GM23248 (cell line): ENCODE data around the gene EGFR. TPM values are rescaled to one million over a fixed set of nuclear protein-coding genes. Genes with fewer than 3 reads are reported as not detected.

Source experiments
- DNase-seq: peaks from one replicate; pipeline ENCODE4 v3.0.0-alpha.2; 2015
- H2AFZ ChIP-seq: fragments of 200-600 bp; sonication (generic); 2 replicates; pipeline ENCODE4 v1.6.1; 2016; ENCODE audit warnings: antibody characterized with exemption
- H3F3A ChIP-seq: fragments of 200-600 bp; sonication (generic); 2 replicates; pipeline ENCODE4 v1.6.1; 2016; ENCODE audit warnings: mild to moderate bottlenecking, antibody characterized with exemption, mixed run types; ENCODE audit not compliant: insufficient read depth
- H3K27ac ChIP-seq: fragments of 200-600 bp; sonication (generic); 2 replicates; pipeline ENCODE4 v1.5.1; 2016; ENCODE audit warnings: mild to moderate bottlenecking
- H3K27me3 ChIP-seq: fragments of 200-600 bp; sonication (generic); replicated peaks from 2 replicates; pipeline ENCODE4 v1.6.1; 2016; ENCODE audit warnings: mild to moderate bottlenecking; ENCODE audit not compliant: insufficient read depth
- H3K36me3 ChIP-seq: fragments of 200-600 bp; sonication (generic); 2 replicates; pipeline ENCODE4 v1.6.1; 2016; ENCODE audit warnings: low read depth, mild to moderate bottlenecking
- H3K4me1 ChIP-seq: fragments of 200-600 bp; sonication (generic); 2 replicates; pipeline ENCODE4 v1.6.1; 2016; ENCODE audit warnings: mild to moderate bottlenecking; ENCODE audit not compliant: insufficient read depth
- H3K4me2 ChIP-seq: fragments of 200-600 bp; sonication (generic); one replicate; pipeline ENCODE4 v1.6.1; 2016; ENCODE audit warnings: mild to moderate bottlenecking; ENCODE audit not compliant: unreplicated experiment
- H3K4me3 ChIP-seq: fragments of 200-600 bp; sonication (generic); 2 replicates; pipeline ENCODE4 v1.5.1; 2016; ENCODE audit warnings: mild to moderate bottlenecking
- H3K79me2 ChIP-seq: fragments of 200-600 bp; sonication (generic); 2 replicates; pipeline ENCODE4 v1.6.1; 2016; ENCODE audit warnings: mild to moderate bottlenecking; ENCODE audit not compliant: insufficient read depth
- H3K9ac ChIP-seq: fragments of 200-600 bp; sonication (generic); 2 replicates; pipeline ENCODE4 v1.6.1; 2016; ENCODE audit warnings: mild to moderate bottlenecking
- H3K9me2 ChIP-seq: fragments of 200-600 bp; sonication (generic); 2 replicates; pipeline ENCODE4 v1.6.1; 2016; ENCODE audit warnings: mixed run types, mild to moderate bottlenecking, moderate library complexity; ENCODE audit not compliant: insufficient read depth
- H3K9me3 ChIP-seq: fragments of 200-600 bp; sonication (generic); one replicate; pipeline ENCODE4 v1.6.1; 2017; ENCODE audit warnings: low read depth
- H4K20me1 ChIP-seq: fragments of 200-600 bp; sonication (generic); 2 replicates; pipeline ENCODE4 v1.6.0; 2016; ENCODE audit not compliant: insufficient read depth
- EZH2 ChIP-seq: fragments of 200-600 bp; sonication (generic); IDR thresholded peaks from 2 replicates; pipeline ENCODE4 v1.6.1; 2018; ENCODE audit warnings: antibody characterized with exemption, mild to moderate bottlenecking; ENCODE audit not compliant: insufficient read depth, poor library complexity, severe bottlenecking
- EZH2phosphoT487 ChIP-seq: fragments of 200-600 bp; sonication (generic); IDR thresholded peaks from 2 replicates; pipeline ENCODE4 v1.6.1; 2018; ENCODE audit warnings: antibody characterized with exemption, moderate library complexity, mild to moderate bottlenecking, low read depth; ENCODE audit not compliant: insufficient read depth
- WGBS, 2 experiments: methylation state at CpG; one replicate each; pipeline ENCODE4 v1.1.6; 2015 to 2017; ENCODE audit warnings: low lambda C conversion rate in 2 of 2, low coverage in 1 of 2; ENCODE audit errors: missing lambda C conversion rate in 2 of 2; 5-methylcytosine and 5-hydroxymethylcytosine counted together
- in situ Hi-C: fragments of 300-500 bp; cut with MboI; formaldehyde crosslinking; loops from 2 replicates; pipeline ENCODE4 v1.15.0; 2020
- polyA plus RNA-seq: library from polyadenylated mRNA; unstranded; fragments of >200 nt; fragmentation: Nextera tagmentation; extraction: Ambion mirVana; gene quantifications from 2 replicates; pipeline ENCODE4 v1.2.1, GENCODE V29; 2016
- total RNA-seq: library from RNA; depleted of rRNA; stranded (reverse); fragments of >200 nt; shearing (Covaris generic); gene quantifications from 2 replicates; pipeline ENCODE4 v1.2.3, GENCODE V29; 2014

Gene EGFR
- total and polyA plus RNA-seq, 2 experiments from 2014 or later = 48.7 to 53.5 TPM

DNA sequence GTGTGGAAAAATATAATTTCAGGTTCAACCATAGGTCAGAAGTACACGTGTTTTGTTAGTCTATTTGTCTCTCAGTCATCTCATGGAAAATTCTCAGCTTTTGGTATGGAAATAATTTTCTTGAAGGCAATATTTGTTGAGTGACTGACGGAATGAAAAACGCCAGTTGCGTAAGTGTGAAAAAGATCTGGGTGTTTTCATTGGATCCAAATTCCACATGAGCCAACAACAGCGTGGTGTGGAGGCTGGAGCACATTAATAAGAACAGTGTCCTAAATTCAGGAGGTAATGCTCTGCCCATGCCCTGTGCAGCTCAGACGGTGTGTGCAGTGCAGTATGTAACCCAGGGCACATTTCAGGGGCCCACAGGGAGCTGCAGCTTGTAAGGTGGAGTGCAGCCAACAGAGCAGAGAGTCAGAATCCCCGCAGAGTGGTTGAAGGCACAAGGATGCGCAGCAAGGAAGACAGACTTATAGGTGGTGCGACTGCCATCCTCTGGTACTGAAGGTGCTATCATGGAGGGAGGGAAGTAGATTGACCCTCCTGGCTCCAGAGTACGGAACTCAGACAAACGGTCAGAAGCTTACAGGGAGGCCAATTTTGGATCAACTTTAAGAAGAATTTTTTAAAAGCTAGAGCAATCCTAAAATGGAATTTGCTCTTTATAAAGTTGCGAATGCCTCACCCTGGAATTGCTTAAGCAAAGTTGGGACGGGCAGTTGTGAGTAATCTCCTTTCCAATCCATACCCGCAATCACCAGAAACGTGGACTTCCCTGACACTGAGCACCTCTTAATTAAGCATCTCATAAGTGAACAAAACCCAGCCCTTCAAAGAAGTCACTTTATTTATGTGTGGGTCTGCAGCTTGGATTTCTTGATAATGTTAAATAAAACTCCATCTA is 38.0 kb downstream of the EGFR start:
- peaks cover 74% of the 10 kb centered on the region for H3K4me1 ChIP-seq
- peak overlapping the region; percentile 86 for H3K9ac ChIP-seq
- DNase-seq = peak; percentile 88
- TF ChIP-seq EZH2phosphoT487 (no peak), EZH2 (no peak)
- H3K27ac ChIP-seq = peak overlapping the region; percentile 99
- peaks cover 84% of the 10 kb centered on the region for H3K79me2 ChIP-seq
- peak overlapping the region; percentile 77 for H3K4me2 ChIP-seq
- H3K4me3 ChIP-seq = peak overlapping the region; percentile 59
- H2AFZ ChIP-seq = no peak overlapping the region
- no peaks in the 10 kb centered on the region for H3K9me3 ChIP-seq
- no peaks in the 10 kb centered on the region for H3K9me2 ChIP-seq
- 13 to 14% methylated on average over 15 of the region's 15 CpGs for WGBS, 2 experiments
- H4K20me1 ChIP-seq = no peaks in the 10 kb centered on the region
- H3K36me3 ChIP-seq = no peaks in the 10 kb centered on the region
- peaks cover 78% of the 10 kb centered on the region for H3F3A ChIP-seq
- no peaks in the 10 kb centered on the region for H3K27me3 ChIP-seq
- in situ Hi-C loops = no loop called here

- 96 to 97% methylated on average over 10 of the region's 10 CpGs for WGBS, 2 experiments
- in situ Hi-C loops = no loop called here
- no peaks in the 10 kb centered on the region for H3K27me3 ChIP-seq
- no peak overlapping the region for H3K9ac ChIP-seq
- H2AFZ ChIP-seq = no peak overlapping the region
- H3K79me2 ChIP-seq = peaks cover 84% of the 10 kb centered on the region
- peaks cover 74% of the 10 kb centered on the region for H3K4me1 ChIP-seq
- no peaks in the 10 kb centered on the region for H3K36me3 ChIP-seq
- no peaks in the 10 kb centered on the region for H3K9me3 ChIP-seq
- no peak overlapping the region for H3K27ac ChIP-seq
- H3K4me3 ChIP-seq = no peak overlapping the region
- H3K9me2 ChIP-seq = no peaks in the 10 kb centered on the region
- TF ChIP-seq EZH2phosphoT487 (no peak), EZH2 (no peak)
- H4K20me1 ChIP-seq = no peaks in the 10 kb centered on the region
- peaks cover 78% of the 10 kb centered on the region for H3F3A ChIP-seq
- no peak overlapping the region for H3K4me2 ChIP-seq
- no peak for DNase-seq
These were observed 39.5 kb downstream of the EGFR start for GRCh38 chr7:55058314-55058713.

DNA sequence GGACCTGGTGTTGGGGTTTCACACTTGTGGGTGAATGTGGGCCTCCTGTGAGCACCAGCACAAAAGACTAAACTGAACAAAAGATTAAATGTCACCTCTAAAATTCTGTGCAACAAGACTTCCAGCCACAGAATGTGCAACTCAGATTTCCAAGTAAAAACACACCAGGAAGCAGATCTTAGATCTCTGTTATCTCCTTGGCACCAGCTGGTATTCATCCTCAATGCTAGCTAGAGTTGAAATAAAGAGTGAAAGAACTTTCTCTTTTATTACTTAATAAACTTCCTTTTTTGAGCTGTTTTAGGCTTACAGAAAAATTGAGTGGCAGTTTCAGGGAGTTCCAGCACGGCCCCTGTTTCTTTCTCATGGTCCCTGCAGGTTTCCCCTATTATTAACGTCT is 40.2 kb downstream of the EGFR start:
- H3K4me3 ChIP-seq = no peak overlapping the region
- H2AFZ ChIP-seq = no peak overlapping the region
- H3K4me1 ChIP-seq = peaks cover 76% of the 10 kb centered on the region
- no peaks in the 10 kb centered on the region for H4K20me1 ChIP-seq
- no peak for TF ChIP-seq EZH2
- no peak for TF ChIP-seq EZH2phosphoT487
- no peak overlapping the region for H3K4me2 ChIP-seq
- in situ Hi-C loops = no loop called here
- no peaks in the 10 kb centered on the region for H3K9me2 ChIP-seq
- H3K36me3 ChIP-seq = no peaks in the 10 kb centered on the region
- 94 to 98% methylated on average over 2 of the region's 2 CpGs for WGBS, 2 experiments
- no peak for DNase-seq
- no peak overlapping the region for H3K9ac ChIP-seq
- H3F3A ChIP-seq = peaks cover 82% of the 10 kb centered on the region
- H3K9me3 ChIP-seq = no peaks in the 10 kb centered on the region
- no peak overlapping the region for H3K27ac ChIP-seq
- no peaks in the 10 kb centered on the region for H3K27me3 ChIP-seq
- H3K79me2 ChIP-seq = peaks cover 84% of the 10 kb centered on the region

- DNase-seq = no peak
- Histone ChIP-seq H3K9ac (no peak overlapping the region), H3K4me2 (no peak overlapping the region), H3K4me1 (peaks cover 75% of the 10 kb centered on the region), H3K9me3 (no peaks in the 10 kb centered on the region), H3K79me2 (peaks cover 78% of the 10 kb centered on the region), H3F3A (peaks cover 89% of the 10 kb centered on the region), H4K20me1 (no peaks in the 10 kb centered on the region), H3K27me3 (no peaks in the 10 kb centered on the region), H3K9me2 (no peaks in the 10 kb centered on the region), H3K4me3 (no peak overlapping the region), H2AFZ (no peak overlapping the region), H3K36me3 (no peaks in the 10 kb centered on the region), H3K27ac (peak overlapping the region; percentile 85)
- in situ Hi-C loops = no loop called here
- 85 to 88% methylated on average over 2 of the region's 2 CpGs for WGBS, 2 experiments
- TF ChIP-seq EZH2phosphoT487 (no peak), EZH2 (no peak)
These were observed 41.3 kb downstream of the EGFR start for GRCh38 chr7:55060085-55060484.
